Adipocyte (in vitro differentiated cells): ENCODE data around the gene PSG4.
A peak's percentile ranks its signal among the peaks of the same experiment; 100 is the strongest.
"Not testable (repeated sequence)": the region's sequence is repeated elsewhere in the genome, so short reads cannot be mapped to it uniquely, and the experiment has no call there.

Experiments
- DNase-seq: peaks from one replicate; pipeline ENCODE4 v3.0.0-alpha.2; 2015; ENCODE audit warnings: low read depth
- H3K27me3 ChIP-seq: replicated peaks from 2 replicates; pipeline ENCODE4 v1.7.0; 2013; ENCODE audit warnings: mild to moderate bottlenecking, low read length, moderate library complexity; ENCODE audit not compliant: control insufficient read depth, insufficient read depth
- H3K36me3 ChIP-seq: 2 replicates; pipeline ENCODE4 v1.7.0; 2013; ENCODE audit warnings: low read length, mild to moderate bottlenecking, moderate library complexity; ENCODE audit not compliant: control insufficient read depth, insufficient read depth, severe bottlenecking
- H3K4me1 ChIP-seq: 2 replicates; pipeline ENCODE4 v1.7.0; 2013; ENCODE audit warnings: mild to moderate bottlenecking, low read length, moderate library complexity; ENCODE audit not compliant: control insufficient read depth, insufficient read depth
- H3K4me3 ChIP-seq: 2 replicates; pipeline ENCODE4 v1.7.0; 2013; ENCODE audit warnings: mild to moderate bottlenecking, low read length, moderate library complexity
- H3K9ac ChIP-seq: 2 replicates; pipeline ENCODE4 v1.7.0; 2013; ENCODE audit warnings: mild to moderate bottlenecking, low read length, moderate library complexity
- H3K9me3 ChIP-seq: 2 replicates; pipeline ENCODE4 v1.7.0; 2013; ENCODE audit warnings: mild to moderate bottlenecking, low read length, moderate library complexity; ENCODE audit not compliant: control insufficient read depth

Gene PSG4

GRCh38 chr19:43197666-43198397 lies 7.6 kb downstream of the PSG4 start:
- not testable (repeated sequence) for H3K36me3 ChIP-seq, H3K27me3 ChIP-seq

GRCh38 chr19:43194397-43194796 lies 11.0 kb downstream of the PSG4 start:
- H3K4me3 ChIP-seq, H3K4me1 ChIP-seq, DNase-seq, H3K9ac ChIP-seq, H3K9me3 ChIP-seq, H3K27me3 ChIP-seq, H3K36me3 ChIP-seq: not testable (repeated sequence)

More at GRCh38 chr19:43197666-43198397, 7.6 kb downstream of the PSG4 start:
- not testable (repeated sequence) for H3K9me3 ChIP-seq, H3K4me3 ChIP-seq, H3K4me1 ChIP-seq, H3K9ac ChIP-seq, DNase-seq

GRCh38 chr19:43192381-43193155 lies 12.9 kb downstream of the PSG4 start:
- H3K4me3 ChIP-seq, DNase-seq, H3K4me1 ChIP-seq, H3K27me3 ChIP-seq, H3K9ac ChIP-seq, H3K9me3 ChIP-seq, H3K36me3 ChIP-seq: not testable (repeated sequence)

GRCh38 chr19:43188092-43188491 lies 17.3 kb downstream of the PSG4 start:
- not testable (repeated sequence) for H3K9me3 ChIP-seq, H3K27me3 ChIP-seq, H3K4me1 ChIP-seq, H3K4me3 ChIP-seq, H3K9ac ChIP-seq, DNase-seq, H3K36me3 ChIP-seq

GRCh38 chr19:43186311-43186935 lies 19.0 kb downstream of the PSG4 start, which contains the start of gene PSG5:
PSG5 (minus strand) TSS chr19:43186536; CDS start chr19:43186405, 131 bp downstream.
- H3K27me3 ChIP-seq, H3K9ac ChIP-seq, H3K4me1 ChIP-seq, H3K4me3 ChIP-seq, H3K9me3 ChIP-seq, DNase-seq, H3K36me3 ChIP-seq: not testable (repeated sequence)

GRCh38 chr19:43181869-43182771 lies 23.3 kb downstream of the PSG4 start:
- H3K27me3 ChIP-seq, H3K4me1 ChIP-seq, H3K9ac ChIP-seq, H3K9me3 ChIP-seq, H3K36me3 ChIP-seq, H3K4me3 ChIP-seq: not testable (repeated sequence)
- peak; percentile 71 for DNase-seq

- not testable (repeated sequence) for H3K36me3 ChIP-seq, H3K9me3 ChIP-seq, H3K27me3 ChIP-seq, DNase-seq, H3K4me1 ChIP-seq, H3K4me3 ChIP-seq, H3K9ac ChIP-seq
Measured at GRCh38 chr19:43179569-43180147, 25.8 kb downstream of the PSG4 start.

GRCh38 chr19:43178577-43178976 lies 26.9 kb downstream of the PSG4 start:
- H3K9me3 ChIP-seq, H3K27me3 ChIP-seq, DNase-seq, H3K9ac ChIP-seq, H3K4me3 ChIP-seq, H3K4me1 ChIP-seq, H3K36me3 ChIP-seq: not testable (repeated sequence)

GRCh38 chr19:43165906-43166305 lies 39.5 kb downstream of the PSG4 start:
- not testable (repeated sequence) for H3K9ac ChIP-seq, H3K36me3 ChIP-seq, DNase-seq, H3K9me3 ChIP-seq, H3K27me3 ChIP-seq, H3K4me1 ChIP-seq, H3K4me3 ChIP-seq

- H3K27me3 ChIP-seq, H3K4me1 ChIP-seq, H3K9ac ChIP-seq, H3K36me3 ChIP-seq, H3K9me3 ChIP-seq, H3K4me3 ChIP-seq, DNase-seq: not testable (repeated sequence)
Measured at GRCh38 chr19:43163135-43163534, 42.3 kb downstream of the PSG4 start.
